DMS 273 (cell line): Measurements from ENCODE around the gene NBL1.
"Not testable (repeated sequence)": the region's sequence is repeated elsewhere in the genome, so short reads cannot be mapped to it uniquely, and the experiment has no call there.

Source experiments
- DNase-seq: peaks from one replicate; lab custom pipeline; 2025; ENCODE audit not compliant: unreplicated experiment; lab: John Stamatoyannopoulos, UW

Gene NBL1

DNA sequence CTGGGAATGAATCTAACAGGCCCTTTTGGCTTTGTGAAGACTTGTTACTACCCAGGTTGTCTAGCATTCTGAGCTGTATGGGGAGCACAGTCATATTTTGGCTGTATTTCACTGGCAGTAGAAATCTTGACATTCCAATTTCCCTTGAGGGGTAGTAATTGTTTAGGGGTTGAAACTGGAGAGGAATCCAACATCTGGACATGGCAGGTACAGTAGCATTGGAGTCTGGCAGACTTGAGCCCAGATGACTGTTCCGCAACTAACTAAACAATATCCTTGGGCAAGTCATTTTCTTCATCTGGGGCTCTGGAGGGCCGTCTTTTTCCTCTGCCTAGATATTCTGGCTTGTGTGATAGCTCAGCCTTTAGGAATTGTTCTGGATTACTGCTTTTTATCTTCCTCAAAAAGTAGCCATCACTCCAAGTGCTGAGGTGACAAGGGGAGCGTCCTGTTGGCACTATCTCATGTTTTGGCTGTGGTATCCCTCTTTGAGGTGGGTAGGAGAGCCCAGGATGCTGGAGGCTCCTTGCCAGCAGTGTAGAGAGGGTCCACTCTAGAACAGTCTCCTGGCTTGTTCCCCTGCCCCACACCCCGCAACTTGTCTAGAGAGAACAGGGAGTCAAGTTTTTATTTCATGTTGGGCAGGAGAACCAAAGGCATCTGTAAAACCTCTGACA, 22.7 kb upstream of the NBL1 start:
- DNase-seq = no peak

DNA sequence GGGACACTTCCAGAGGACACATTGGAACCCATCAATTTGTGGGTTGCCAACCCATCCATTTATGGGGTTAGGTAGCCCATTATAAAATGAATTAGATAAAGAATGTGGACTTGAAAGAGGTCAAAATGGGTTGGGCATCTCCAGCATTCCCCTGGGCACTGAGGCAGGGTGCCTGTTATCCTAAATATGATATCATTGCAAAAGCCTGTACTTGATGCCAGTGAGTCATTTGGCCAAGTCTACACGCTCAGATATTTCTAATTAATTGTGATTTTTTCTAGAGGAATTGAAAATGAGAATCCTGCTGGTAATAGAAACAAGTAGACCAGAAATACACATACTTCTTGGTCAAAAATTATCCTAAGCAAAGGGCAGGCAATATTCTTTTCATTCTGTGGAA, 21.9 kb upstream of the NBL1 start:
- no peak for DNase-seq

DNA sequence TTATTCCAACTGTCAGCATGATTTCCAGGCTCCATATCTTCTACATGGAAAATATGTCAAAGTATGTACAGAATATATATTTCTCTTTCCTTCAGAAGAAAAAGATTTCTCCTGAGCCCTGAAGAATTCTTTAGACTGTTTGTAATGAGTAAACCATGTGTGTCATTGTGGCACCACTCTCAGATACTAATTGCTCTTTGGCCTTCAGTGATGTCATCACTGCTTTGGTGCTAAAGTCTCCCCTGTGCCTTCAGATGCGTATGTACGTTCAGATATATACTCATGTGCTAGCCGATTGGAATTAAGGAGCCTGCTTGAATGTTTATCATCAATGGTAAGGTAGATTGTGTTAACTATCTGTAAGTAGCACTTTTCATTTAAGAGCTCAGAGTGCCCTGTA, 20.6 kb upstream of the NBL1 start:
- no peak for DNase-seq

DNA sequence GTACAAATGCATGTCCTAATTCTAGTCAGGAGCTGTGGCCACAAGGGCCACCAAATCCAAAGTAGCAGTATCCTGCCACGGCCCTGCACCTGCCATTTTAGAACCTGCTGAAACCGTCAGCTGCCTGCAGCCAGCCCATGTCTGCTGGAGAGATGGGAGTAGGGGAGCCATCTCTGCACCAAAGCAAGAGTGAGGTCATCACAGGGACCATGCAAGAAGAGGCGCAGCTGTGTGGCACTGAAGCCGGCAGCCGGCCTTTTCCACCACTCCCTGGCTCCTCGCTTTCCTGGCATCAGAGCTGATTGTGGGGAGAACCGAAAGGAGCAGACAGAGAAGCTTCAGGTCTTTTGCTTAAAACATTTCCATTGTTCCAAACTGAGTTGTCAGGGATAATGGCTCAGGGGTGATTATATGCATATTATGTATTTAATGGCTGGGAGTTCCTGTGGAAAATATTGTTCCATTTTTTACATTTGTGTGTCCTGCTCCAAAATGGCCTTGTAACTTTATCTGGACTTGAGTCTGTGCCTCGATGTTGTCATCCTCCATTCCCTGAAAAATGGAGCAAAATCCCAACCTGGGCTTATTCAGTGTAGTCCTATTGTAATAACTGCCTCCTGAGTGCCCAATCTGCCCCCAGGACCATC, 18.7 kb upstream of the NBL1 start:
- DNase-seq = no peak

DNA sequence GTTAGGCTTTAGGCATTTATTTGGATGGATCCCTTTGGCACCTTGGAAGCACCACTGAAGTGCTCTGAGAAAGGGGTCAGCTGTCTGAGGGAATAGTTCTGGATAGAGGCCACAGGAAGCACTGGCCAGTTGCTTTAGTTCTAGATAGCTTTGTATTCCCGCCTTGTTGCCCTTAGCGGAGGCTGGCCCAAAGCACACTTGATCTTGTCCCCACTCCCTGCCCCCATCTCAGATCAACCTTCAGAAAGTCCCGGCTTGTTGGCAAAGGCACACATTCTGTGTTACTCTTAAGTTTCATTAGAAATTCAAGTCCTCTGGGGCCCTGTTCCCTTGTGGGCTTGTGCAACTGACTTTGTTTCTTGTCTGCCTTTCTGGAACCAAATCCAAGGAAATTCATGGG, 15.2 kb upstream of the NBL1 start:
- DNase-seq = no peak

DNA sequence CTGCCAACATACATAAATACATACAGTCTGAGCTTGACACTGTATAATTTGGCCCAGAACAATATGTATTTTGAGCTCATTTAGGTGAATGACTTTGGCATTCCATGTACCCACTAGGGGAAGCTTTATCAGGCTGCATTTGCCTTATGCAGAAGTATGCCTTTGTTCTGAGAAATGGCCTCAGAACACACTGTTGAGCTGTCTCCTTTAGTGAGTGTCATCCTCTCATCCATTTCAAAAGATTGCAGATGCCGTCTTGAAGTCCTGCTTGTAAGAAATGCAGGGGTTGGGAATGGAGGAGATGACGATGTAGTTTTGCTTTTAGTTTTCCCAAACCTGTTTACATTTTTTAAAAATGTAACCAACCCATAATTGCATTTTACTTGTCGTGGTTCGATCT, 14.8 kb upstream of the NBL1 start:
- no peak for DNase-seq

DNA sequence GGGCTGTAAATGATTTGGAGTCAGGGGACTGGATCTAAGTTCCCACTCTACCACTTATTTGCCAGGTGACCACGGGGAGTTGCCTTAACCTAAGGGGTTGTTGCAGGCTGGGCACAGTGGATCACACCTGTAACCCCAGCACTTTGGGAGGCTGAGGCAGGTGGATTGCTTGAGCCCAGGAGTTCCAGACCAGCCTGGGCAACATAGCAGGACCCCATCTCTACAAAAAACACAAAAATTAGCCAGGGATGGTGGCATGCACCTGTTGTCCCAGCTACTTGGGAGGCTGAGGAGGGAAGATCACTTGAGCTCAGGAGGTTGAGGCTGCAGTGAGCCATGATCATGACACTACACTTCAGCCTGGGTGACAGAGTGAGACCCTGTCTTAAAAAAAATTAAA, 13.9 kb upstream of the NBL1 start:
- not testable (repeated sequence) for DNase-seq

DNA sequence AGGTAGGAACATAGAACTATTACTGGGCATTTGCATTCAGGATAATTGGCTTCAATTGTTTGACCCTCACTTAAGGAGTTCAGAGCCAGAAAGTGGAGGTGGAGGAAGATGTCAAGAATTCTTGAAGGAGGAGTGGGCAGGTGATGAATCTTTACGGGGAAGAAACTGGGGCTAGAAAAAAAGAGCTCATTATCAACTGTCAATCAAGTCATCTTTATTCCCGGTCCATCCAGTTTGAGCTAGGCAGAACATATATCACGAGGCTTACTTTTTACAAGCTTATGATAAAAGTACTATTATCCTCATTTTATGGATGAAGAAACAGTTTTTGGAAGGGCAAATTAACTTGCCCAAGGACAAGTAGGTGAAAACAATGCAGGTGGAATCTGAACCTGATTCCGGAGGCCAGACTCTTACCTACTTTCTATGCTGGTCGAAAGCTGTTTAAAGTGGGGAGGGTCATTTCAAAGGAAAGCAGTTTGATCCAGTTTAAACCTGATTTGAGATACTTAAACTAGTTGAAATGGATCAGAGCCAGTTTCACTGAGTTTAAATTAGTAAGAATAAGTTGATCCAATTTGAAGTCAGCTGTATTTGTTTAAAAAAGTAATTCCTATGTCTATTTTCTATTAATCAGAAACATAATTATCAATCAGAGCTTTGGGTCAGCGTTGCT, 13.3 kb upstream of the NBL1 start:
- DNase-seq = no peak

DNA sequence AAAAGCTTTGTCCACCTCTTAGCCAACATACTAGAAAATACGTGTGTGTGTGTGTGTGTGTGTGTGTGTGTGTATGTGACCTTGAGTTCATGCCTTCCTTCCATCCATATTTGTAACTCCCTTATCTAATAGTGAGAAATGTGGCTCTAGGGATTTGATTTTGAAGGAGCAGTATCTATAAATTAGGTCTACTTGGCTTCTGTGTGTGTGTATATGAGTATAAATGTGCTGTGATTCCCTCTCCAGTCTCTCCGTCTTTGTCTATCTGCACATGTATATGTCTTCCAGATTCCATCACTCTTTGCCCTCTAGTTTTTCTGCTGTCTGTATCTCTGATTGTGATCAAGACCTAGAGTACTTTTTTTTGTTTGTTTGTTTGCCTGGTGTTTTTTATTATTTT, 11.9 kb upstream of the NBL1 start:
- DNase-seq = no peak

DNA sequence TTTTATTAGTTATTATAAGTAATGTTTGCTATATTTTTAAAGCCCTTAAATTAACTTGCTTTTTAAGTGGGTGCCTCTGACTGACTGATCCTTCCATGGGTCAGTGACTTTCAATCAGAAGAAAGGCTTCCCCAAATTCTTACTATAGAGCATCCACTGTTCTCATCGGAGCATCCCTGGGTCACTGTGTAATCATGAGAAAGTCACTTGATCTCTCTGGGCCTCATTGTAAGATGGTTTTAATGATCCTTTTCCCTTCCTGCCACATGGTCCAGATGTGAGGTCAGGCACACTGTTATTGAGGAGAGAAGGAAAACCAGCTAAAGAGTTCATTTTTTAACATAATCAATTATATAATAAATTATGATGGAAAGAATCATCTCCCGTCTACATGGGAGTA, 11.0 kb upstream of the NBL1 start:
- DNase-seq = no peak

DNA sequence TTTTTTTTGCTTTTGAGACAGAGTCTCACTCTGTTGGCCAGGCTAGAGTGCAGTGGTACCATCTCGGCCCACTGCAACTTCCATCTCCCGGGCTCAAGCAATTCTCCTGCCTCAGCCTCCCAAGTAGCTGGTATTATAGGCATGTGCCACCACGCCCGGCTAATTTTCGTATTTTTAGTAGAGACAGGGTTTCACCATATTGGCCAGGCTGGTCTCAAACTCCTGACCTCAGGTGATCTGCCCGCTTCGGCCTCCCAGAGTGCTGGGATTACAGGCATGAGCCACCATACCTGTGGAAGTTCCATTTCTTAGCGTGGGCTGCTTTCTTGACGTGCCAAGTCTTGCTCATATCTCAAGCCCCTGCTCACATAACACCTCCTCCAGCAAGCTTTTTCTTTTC, 9.0 kb upstream of the NBL1 start:
- DNase-seq = not testable (repeated sequence)

DNA sequence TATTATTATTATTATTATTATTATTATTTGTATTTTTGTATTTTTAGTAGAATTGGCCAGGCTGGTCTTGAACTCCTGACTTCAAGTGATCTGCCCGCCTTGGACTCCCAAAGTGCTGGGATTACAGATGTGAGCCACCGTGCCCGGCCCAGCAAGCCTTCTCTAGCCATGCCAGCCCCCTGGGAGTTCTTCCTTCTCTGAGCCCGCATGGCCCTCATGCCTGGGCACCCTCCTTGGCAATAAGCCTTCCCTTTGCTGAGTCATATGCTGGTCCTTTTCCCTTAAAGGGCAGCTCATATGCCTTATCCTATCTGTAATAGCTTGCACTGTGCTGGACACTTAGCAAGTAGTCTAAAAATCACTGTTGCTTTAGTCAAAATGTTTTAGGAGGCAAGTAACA, 8.5 kb upstream of the NBL1 start:
- DNase-seq = no peak

DNA sequence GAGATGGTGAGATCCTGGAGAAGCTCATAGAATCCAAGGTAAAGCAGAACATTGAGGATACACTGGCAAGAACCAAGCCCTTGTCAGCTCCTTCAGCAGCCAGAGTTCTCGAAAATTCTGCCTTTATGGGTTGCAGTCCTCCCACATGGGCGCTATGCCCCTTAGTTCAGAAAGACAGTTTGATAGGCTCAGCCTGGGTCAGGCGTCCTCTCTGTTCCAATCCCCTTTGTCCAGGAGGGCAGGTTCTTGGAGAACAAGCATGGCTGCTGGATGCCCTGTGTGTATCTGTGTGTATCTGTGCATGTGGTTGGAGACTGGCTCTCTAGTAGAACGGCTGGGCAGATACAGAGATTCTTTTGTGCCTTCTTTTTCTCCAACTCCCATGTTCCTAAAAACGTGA, 8.0 kb upstream of the NBL1 start:
- no peak for DNase-seq

DNA sequence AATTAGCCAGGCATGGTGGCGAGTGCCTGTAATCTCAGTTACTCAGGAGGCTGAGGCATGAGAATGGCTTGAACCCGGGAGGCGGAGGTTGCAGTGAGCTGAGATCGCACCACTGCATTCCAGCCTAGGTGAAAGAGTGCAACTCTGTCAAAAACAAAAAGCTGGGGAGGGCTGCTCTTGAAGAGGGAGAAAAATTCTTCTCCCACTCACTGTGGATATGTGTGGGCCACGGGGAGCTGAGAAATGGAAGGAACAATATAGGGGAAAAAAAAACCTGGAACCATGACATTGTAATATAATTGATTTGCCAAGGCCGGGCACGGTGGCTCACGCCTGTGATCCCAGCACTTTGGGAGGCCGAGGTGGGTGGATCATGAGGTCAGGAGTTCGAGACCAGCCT, 7.4 kb upstream of the NBL1 start:
- DNase-seq = not testable (repeated sequence)

DNA sequence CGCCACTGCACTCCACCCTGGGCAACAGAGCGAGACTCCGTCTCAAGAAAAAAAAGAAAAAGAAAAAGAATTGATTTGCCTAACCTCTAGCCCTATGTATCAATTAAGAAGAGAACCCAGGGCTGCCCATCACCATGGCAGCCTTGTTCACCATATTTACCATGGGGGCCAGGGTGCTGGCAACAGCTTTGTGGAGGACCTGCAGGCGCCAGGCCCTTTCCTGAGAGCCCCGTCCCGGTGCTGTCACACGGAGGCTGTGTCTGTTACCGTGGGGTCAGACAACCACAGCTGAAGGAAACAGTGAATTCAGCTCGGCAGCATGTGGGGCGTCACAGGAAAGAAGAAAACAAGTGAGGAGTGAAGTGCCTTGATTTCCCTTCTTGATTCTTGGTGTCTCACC, 6.5 kb upstream of the NBL1 start:
- DNase-seq = no peak

DNA sequence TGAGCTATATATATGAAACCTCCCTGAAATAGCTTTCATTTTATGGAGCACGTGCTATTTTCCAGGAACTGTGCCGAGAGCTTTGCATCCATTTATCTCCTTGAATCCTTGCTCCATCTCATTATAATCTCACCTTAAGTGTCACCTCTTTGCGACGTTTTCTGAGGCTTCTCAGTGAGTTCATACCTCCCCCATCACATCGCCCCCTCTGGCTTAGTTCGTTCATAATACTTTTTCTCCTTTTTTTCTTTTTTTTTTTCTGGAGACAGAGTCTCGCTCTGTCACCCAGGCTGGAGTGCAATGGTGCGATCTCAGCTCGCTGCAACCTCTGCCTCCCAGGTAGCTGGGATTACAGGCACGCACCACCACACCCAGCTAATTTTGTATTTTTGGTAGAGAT, 4.9 kb upstream of the NBL1 start:
- DNase-seq = not testable (repeated sequence)

DNA sequence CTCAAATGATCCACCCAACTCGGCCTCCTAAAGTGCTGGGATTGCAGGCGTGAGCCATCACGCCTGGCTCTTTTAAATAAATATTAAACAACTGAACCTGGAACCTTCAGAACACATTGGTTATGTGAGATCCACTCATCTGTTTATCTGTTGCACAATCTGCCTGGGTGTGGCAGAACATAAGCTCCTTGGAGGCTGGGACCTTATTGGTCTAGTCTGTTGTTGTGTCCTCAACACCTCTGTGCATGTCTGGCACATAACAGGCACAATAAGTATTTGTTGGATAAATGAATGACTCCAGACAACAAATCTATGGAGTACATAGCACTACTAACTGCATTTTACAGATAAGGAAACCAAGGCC, 4.1 kb upstream of the NBL1 start:
- DNase-seq = peak; percentile 54

DNA sequence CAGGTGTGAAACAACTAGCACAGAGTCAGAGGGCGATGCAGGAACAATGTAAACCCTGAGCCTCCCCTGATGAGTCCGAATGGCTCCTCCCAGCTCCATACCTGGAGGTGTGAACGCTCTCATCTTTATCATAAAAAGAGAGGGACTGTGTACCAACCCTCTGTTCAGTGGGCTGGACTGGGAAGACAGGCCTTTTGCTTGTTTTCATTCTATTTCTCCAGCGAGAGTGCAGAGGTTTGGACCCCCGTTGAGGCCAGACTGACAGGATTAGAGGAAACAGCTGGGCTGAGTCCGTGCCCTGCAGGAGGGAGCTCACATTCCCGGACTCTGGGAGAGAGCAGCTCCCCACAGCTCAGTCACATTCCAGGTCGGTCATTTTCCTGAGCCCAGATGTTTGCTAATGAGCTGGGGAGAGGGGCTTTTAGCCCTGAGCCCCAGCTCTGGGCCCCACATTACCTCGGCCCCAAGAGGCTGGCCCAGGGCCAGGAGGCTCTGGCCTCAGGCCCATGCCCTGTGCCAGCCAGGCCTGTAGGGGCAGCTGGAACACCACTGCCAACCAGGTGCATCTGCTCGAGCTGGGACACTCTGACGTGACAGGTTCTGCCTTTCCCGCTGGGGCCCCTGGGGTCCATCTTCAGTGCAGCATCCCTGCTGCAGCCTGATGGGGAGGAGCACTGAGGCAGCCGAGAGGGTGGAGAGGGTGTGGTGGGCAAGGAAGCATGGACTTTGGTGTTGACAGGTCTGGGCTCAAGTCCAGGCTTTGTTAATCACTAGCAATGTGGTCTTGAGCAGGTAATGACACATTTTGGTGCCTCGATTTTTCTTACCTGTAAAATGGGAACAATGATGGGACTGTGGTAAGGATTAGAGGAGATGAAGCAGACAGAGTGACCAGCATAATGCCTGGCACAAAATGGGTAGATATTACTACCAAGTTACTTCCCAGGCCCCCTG, 3.5 kb upstream of the NBL1 start:
- DNase-seq = peak; percentile 92

DNA sequence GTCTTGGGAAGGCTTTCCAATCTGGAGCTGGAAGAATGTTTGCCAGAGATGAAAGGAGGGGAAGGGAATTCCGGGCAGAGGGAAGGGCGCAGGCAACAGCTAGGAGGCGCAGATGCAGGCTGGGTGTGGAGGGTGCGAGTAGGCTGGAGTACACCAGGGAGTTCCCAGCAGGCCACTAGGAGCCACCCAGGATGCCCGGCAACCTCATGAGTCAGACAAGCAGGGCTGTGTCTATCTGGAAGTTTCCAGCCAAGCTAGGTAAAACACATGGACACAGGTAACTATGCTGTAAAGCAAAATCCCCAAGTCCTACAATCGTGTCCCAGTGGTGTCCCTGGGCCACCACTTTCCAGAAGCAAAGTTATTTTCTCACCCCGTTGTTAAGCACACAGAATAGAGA, 990 bp upstream of the NBL1 start:
- peak; percentile 32 for DNase-seq

DNA sequence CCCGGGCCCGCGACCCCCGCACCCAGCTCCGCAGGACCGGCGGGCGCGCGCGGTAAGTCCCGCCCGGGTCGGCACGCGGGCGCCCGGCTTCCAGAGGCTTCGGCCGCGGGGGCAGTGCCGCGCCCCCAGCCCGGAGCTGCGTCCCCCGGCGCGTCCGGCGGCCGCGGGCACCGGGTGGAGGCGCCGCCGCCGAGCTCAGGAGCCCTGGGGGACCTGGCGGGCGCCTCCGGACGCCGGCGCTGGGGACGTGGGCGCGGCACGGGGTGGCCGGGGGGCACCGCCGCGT, 227 bp downstream of the NBL1 start:
- DNase-seq = no peak

DNA sequence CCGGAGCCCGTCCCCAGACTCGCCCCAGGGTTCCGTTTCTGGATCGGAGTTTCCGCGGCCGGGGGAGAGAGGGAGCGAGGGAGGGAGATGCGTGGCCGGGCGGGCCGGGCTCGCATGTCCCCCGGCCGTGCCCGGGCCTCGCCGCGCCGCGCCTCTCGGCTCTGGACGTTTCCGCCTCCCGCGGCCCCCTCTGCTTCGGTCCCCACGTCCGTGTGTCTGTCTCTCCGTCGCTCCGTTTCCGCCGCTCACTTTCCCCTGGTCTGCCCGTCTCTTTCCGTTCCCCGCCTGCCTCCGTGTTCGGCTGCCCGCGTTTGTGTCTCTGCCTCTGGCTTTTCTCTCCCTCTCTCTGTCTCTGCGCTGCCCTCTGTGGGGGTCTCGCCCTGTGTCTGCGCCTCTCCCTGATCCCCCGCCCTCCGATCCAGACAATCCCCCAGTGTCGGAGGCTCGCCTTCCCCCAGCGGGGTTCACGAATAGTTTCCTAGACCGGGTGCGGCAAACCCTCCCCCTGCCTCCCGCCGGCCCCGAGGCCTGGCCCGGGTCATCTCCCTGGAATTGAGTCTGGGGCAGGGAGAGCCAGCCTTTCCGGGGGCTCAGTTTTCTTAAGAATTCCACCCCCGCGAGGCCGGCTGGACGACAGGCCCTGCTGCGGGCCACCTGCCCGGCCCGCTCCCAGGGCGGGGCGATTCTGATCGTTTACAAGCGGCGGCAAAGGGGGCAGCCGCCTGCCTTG, 735 bp downstream of the NBL1 start:
- DNase-seq = peak; percentile 68
